GM12865 (cell line): Measurements from ENCODE around the gene XRN1.

Experiments
- DNase-seq: peaks from one replicate; pipeline ENCODE4 v3.0.0; 2010; ENCODE audit warnings: low read depth
- H3K4me3 ChIP-seq: 2 replicates; pipeline ENCODE4 v1.5.1; 2011; ENCODE audit warnings: mild to moderate bottlenecking, low read depth, low read length, control low read depth
- TF ChIP-seq, protein P1 (sequence below): IDR thresholded peaks from 2 replicates; pipeline ENCODE4 v1.5.1; 2011; ENCODE audit warnings: low read length, control low read depth, low read depth, inconsistent platforms; ENCODE audit not compliant: insufficient read depth; ENCODE audit errors: missing control alignments

Gene XRN1

DNA sequence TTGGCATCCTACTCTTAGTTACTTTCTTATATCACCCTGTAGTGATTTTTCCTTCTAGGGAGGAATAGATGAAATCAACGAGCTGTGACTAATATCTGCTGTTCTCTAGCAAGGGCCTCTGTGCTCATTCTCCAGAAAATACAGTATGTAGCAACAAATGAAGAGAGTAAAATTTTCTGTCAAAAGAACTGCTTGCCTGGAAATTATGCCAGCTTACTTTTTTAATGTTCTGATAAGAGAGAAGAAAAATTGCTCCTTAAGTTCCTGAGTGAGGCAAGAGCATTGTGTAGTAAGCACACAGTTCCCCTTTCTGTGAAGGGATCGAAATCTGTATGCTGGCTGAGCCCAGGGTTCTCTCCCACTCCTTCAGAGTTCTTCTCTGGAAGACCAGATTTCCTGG is 171.1 kb downstream of the XRN1 start:
- H3K4me3 ChIP-seq, result no peak overlapping the region
- TF ChIP-seq, protein P1, sequence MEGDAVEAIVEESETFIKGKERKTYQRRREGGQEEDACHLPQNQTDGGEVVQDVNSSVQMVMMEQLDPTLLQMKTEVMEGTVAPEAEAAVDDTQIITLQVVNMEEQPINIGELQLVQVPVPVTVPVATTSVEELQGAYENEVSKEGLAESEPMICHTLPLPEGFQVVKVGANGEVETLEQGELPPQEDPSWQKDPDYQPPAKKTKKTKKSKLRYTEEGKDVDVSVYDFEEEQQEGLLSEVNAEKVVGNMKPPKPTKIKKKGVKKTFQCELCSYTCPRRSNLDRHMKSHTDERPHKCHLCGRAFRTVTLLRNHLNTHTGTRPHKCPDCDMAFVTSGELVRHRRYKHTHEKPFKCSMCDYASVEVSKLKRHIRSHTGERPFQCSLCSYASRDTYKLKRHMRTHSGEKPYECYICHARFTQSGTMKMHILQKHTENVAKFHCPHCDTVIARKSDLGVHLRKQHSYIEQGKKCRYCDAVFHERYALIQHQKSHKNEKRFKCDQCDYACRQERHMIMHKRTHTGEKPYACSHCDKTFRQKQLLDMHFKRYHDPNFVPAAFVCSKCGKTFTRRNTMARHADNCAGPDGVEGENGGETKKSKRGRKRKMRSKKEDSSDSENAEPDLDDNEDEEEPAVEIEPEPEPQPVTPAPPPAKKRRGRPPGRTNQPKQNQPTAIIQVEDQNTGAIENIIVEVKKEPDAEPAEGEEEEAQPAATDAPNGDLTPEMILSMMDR, result no peak
- no peak for DNase-seq

DNA sequence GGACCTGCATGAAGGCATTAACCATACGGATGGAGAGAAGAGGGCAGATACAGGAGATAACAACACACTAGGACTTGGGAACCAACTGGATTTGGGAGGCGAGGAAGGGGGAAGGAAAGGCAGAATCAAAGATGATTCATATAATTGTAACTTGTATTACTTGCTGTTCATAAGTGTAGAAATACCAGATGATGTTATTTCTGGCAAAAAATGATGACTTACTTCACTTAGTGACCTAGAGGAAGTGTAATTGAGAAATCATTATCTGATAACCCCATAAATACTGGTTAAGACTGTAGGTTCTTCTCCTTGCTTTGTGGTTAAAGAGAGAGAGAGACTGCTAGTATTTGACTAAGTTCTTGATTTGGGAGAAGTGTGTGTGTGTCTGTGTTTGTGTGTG is 172.0 kb downstream of the XRN1 start:
- TF ChIP-seq, protein P1, result no peak
- no peak for DNase-seq
- H3K4me3 ChIP-seq, result no peak overlapping the region

DNA sequence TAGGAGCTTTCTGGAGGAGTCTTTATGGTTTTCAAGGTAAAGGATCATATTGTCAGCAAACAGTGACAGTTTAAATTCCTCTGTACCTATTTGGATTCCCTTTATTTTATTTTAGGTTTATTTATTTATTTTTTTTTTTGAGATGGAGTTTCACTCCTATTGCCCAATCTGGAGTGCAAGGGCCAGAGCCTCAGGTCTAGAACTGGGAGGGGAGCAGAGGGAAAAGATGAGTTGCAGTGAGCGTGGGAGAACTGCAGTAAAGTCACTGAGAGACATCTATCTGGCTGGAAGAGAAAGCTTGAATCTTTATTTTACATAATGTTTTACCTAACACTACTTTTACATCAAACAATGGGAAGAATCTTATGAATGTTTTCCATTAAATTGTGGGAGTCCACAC is 172.9 kb downstream of the XRN1 start:
- no peak overlapping the region for H3K4me3 ChIP-seq
- TF ChIP-seq, protein P1, result no peak
- no peak for DNase-seq

DNA sequence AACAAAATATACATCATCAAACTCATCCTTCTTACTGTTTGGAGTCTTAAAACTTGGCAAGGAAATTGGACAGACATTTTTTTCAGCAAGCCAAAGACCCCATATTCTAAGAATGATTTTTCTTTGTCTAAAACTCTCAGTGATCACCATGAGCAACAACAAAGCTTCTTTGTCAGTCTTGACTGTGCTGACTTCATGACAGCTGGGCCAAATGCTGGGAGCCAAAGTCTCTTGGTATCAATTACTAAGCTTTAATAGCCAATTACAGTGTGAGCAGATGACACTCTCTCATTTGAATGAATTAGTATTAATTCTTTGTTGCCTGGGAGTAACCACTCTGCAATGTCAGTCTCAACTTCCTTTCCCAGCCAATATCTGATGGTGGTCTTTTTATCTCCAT is 174.3 kb downstream of the XRN1 start:
- H3K4me3 ChIP-seq, result no peak overlapping the region

DNA sequence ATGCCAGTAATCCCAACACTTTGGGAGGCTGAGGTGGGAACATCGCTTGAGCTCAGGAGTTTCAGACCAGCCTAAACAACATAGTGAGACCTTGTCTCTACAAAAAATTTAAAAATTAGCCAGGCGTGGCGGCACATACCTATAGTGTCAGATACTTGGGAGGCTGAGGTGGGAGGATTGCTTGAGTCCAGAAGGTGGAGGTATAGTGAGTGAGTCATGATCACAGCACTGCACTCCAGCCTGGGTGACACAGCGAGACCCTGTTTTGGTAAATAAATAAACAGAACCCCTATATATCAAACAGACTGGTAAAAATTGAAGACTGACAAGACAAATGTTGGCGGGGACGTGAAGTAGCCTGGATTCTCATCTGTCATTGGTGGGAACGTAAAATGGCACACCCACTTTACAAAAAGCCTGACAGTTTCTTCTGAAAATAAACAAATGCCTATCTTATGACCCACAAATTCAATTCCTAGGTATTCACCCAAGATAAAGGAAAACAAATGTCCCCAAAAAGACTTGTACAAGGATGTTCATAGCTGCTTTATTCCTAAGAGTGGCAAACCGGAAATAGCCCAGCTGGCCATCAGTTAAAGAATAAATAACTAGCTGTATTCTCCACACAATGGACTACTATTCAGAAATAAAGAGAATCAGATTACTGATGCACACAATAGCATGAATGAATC is 175.5 kb downstream of the XRN1 start:
- TF ChIP-seq, protein P1, result no peak

More for the DNA sequence above, 174.3 kb downstream of the XRN1 start:
- TF ChIP-seq, protein P1, result no peak
- DNase-seq, result no peak

DNA sequence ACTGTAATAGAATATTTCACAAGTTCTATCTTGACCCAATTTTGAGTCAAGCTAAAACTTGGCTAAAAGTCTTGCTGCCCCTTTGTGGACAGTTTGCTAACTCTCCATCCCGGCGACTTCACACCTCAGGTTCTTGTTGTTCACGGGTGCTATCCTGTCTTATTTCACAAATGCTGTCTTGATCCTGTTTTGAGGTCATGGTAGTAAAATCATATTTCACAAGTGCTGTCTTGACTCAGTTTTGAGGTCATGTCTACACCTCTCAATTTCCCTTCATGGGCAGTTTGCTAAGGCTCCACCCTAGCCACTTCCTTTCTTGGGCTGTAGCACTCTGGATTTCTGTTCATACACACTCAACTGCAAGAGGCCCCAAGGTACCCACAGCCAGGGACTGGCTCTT is 177.4 kb downstream of the XRN1 start:
- TF ChIP-seq, protein P1, result no peak
- peak; percentile 3 for DNase-seq
- H3K4me3 ChIP-seq, result no peak overlapping the region

More for the DNA sequence above, 175.5 kb downstream of the XRN1 start:
- H3K4me3 ChIP-seq, result no peak overlapping the region
- DNase-seq, result no peak

DNA sequence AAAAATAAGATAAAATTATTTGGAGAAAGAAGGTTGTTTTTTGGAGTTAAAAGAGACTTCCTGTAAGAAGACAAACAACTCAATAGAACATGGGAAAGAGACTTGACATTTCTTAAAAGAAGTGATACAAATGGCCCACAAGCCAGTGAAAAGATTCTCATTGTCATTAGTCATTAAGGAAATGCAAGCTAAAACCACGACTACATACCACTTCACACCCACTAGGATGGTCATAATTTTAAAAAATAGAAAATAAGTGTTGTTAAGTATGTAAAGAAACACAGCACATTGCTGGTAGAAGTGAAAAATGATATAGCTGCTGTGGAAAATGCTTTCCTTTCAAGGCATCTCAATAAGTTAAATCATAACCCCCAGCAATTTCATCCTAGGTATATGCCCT is 178.1 kb downstream of the XRN1 start:
- no peak overlapping the region for H3K4me3 ChIP-seq

More for the DNA sequence above, 178.1 kb downstream of the XRN1 start:
- TF ChIP-seq, protein P1, result no peak
- no peak for DNase-seq
